IMR-90 (cell line): Measurements from ENCODE around the gene HOXD10. TPM values are rescaled to one million over a fixed set of nuclear protein-coding genes. Genes with fewer than 3 reads are reported as not detected.

ENCODE experiments used
- ATAC-seq: fragments of 200-7000 bp; cut with Tn5 transposase; 2 replicates; pipeline ENCODE4 v1.9.1; 2020; ENCODE audit warnings: low read depth, mild to moderate bottlenecking, moderate library complexity
- BruUV-seq: library from RNA; stranded (reverse); fragments of 400-500 nt; replicated peaks from 2 replicates; lab custom pipeline; 2021; lab: Mats Ljungman, UMichigan
- CTCF ChIA-PET: fragments of 300-600 bp; formaldehyde crosslinking; extraction: SDS; loops from one replicate; lab custom pipeline; 2021; ENCODE audit warnings: antibody characterized with exemption; lab: Yijun Ruan, JAX
- POLR2A ChIA-PET: fragments of 300-600 bp; sonication (Branson Sonifier 250); formaldehyde crosslinking; loops from one replicate; lab custom pipeline; 2022; ENCODE audit warnings: antibody characterized with exemption; ENCODE audit not compliant: unreplicated experiment; lab: Charles Lee
- DNase-seq: peaks from one replicate; pipeline ENCODE4 v3.0.0; 2013
- H2AFZ ChIP-seq: replicated peaks from 2 replicates; pipeline ENCODE3; 2013; ENCODE audit warnings: low read length, mild to moderate bottlenecking; ENCODE audit not compliant: poor library complexity
- H2AK5ac ChIP-seq: 2 replicates; pipeline ENCODE4 v1.6.1; 2013; ENCODE audit warnings: low read depth, low read length, inconsistent platforms
- H2AK9ac ChIP-seq: replicated peaks from 2 replicates; pipeline ENCODE3; 2013; ENCODE audit warnings: mild to moderate bottlenecking, low read depth, low read length, moderate library complexity; ENCODE audit not compliant: poor library complexity
- H2BK120ac ChIP-seq: 2 replicates; pipeline ENCODE4 v1.6.1; 2013; ENCODE audit warnings: low read depth, low read length, inconsistent platforms
- H2BK15ac ChIP-seq: 3 replicates; pipeline ENCODE4 v1.6.1; 2013; ENCODE audit warnings: low read depth, low read length, inconsistent platforms
- H2BK20ac ChIP-seq: 2 replicates; pipeline ENCODE4 v1.6.1; 2013; ENCODE audit warnings: low read depth, mild to moderate bottlenecking, inconsistent platforms, low read length, moderate library complexity
- H2BK5ac ChIP-seq: 2 replicates; pipeline ENCODE4 v1.6.1; 2013; ENCODE audit warnings: mild to moderate bottlenecking, low read depth, low read length, inconsistent platforms; ENCODE audit not compliant: poor library complexity, severe bottlenecking
- H3K14ac ChIP-seq: replicated peaks from 2 replicates; pipeline ENCODE4 v1.6.1; 2013; ENCODE audit warnings: low read depth, low read length, inconsistent platforms
- H3K18ac ChIP-seq: 2 replicates; pipeline ENCODE4 v1.6.1; 2013; ENCODE audit warnings: low read depth, low read length, control low read depth
- H3K23ac ChIP-seq: 2 replicates; pipeline ENCODE4 v1.6.1; 2013; ENCODE audit warnings: low read depth, low read length, inconsistent platforms
- H3K27ac ChIP-seq: 2 replicates; pipeline ENCODE4 v1.5.1; 2013; ENCODE audit warnings: mild to moderate bottlenecking, control low read depth, low read length; ENCODE audit not compliant: insufficient read depth
- H3K27me3 ChIP-seq: 2 replicates; pipeline ENCODE4 v1.6.1; 2013; ENCODE audit warnings: low read length; ENCODE audit not compliant: control insufficient read depth, insufficient read depth
- H3K36me3 ChIP-seq: 2 replicates; pipeline ENCODE4 v1.6.1; 2013; ENCODE audit warnings: low read length, mixed read lengths; ENCODE audit not compliant: control insufficient read depth, insufficient read depth
- H3K4ac ChIP-seq: 2 replicates; pipeline ENCODE4 v1.6.1; 2013; ENCODE audit warnings: low read depth, low read length, inconsistent platforms
- H3K4me1 ChIP-seq: 2 replicates; pipeline ENCODE4 v1.6.1; 2013; ENCODE audit warnings: low read length, mixed read lengths; ENCODE audit not compliant: control insufficient read depth, insufficient read depth
- H3K4me2 ChIP-seq: 2 replicates; pipeline ENCODE4 v1.6.1; 2013; ENCODE audit warnings: low read depth, mild to moderate bottlenecking, control low read depth, low read length, moderate library complexity
- H3K4me3 ChIP-seq: 2 replicates; pipeline ENCODE4 v1.5.1; 2013; ENCODE audit warnings: low read depth, mild to moderate bottlenecking, control low read depth, low read length, moderate library complexity; ENCODE audit not compliant: insufficient read depth
- H3K56ac ChIP-seq: 2 replicates; pipeline ENCODE4 v1.6.1; 2013; ENCODE audit warnings: low read length, inconsistent platforms; ENCODE audit not compliant: insufficient read depth; ENCODE audit errors: extremely low read depth
- H3K79me1 ChIP-seq, 2 experiments: 2 replicates each; pipeline ENCODE4 v1.6.1; 2013; ENCODE audit warnings: low read length in 2 of 2, inconsistent platforms in 1 of 2, low read depth in 1 of 2
- H3K9ac ChIP-seq: 2 replicates; pipeline ENCODE4 v1.6.1; 2013; ENCODE audit warnings: low read depth, low read length, control low read depth
- H3K9me1 ChIP-seq: 2 replicates; pipeline ENCODE4 v1.6.1; 2013; ENCODE audit warnings: low read length, inconsistent platforms; ENCODE audit not compliant: insufficient read depth
- H3K9me3 ChIP-seq: 2 replicates; pipeline ENCODE4 v1.6.1; 2013; ENCODE audit warnings: low read length; ENCODE audit not compliant: control insufficient read depth, insufficient read depth
- H4K20me1 ChIP-seq: 2 replicates; pipeline ENCODE4 v1.6.1; 2013; ENCODE audit warnings: low read length, inconsistent platforms; ENCODE audit not compliant: insufficient read depth
- H4K5ac ChIP-seq: 2 replicates; pipeline ENCODE4 v1.6.1; 2013; ENCODE audit warnings: mild to moderate bottlenecking, low read depth, low read length, control low read depth
- H4K8ac ChIP-seq, 2 experiments: 2 replicates each; pipeline ENCODE4 v1.6.1; 2013; ENCODE audit warnings: low read depth in 2 of 2, low read length in 2 of 2, control low read depth in 1 of 2, inconsistent platforms in 1 of 2
- H4K91ac ChIP-seq: 2 replicates; pipeline ENCODE4 v1.6.1; 2013; ENCODE audit warnings: low read depth, low read length, inconsistent platforms; ENCODE audit not compliant: insufficient read depth
- BHLHE40 ChIP-seq: fragments of 150-350 bp; IDR thresholded peaks from 2 replicates; pipeline ENCODE4 v1.6.1; 2016; ENCODE audit warnings: mild to moderate bottlenecking, low read depth, low read length
- CEBPB ChIP-seq: IDR thresholded peaks from 2 replicates; pipeline ENCODE4 v1.6.1; 2012; ENCODE audit warnings: low read depth, low read length, improper control_type of control experiment
- CHD1 ChIP-seq: IDR thresholded peaks from 2 replicates; pipeline ENCODE4 v1.6.1; 2012; ENCODE audit warnings: low read depth, low read length, improper control_type of control experiment
- CTCF ChIP-seq: conservative IDR thresholded peaks from 2 replicates; pipeline ENCODE4 v1.5.1; 2012; ENCODE audit warnings: mild to moderate bottlenecking, low read depth, low read length, improper control_type of control experiment
- ELK1 ChIP-seq: fragments of 150-350 bp; IDR thresholded peaks from 2 replicates; pipeline ENCODE4 v1.6.1; 2016; ENCODE audit warnings: low read depth, mild to moderate bottlenecking, low read length, moderate library complexity, borderline replicate concordance
- FOS ChIP-seq: fragments of 150-350 bp; IDR thresholded peaks from 2 replicates; pipeline ENCODE4 v1.6.1; 2016; ENCODE audit warnings: low read depth, low read length
- MAFK ChIP-seq: IDR thresholded peaks from 2 replicates; pipeline ENCODE4 v1.6.1; 2012; ENCODE audit warnings: low read depth, low read length, improper control_type of control experiment
- MAZ ChIP-seq: IDR thresholded peaks from 2 replicates; pipeline ENCODE4 v1.6.1; 2012; ENCODE audit warnings: low read depth, mild to moderate bottlenecking, low read length, improper control_type of control experiment, moderate library complexity, borderline replicate concordance
- MXI1 ChIP-seq: IDR thresholded peaks from 2 replicates; pipeline ENCODE4 v1.6.1; 2012; ENCODE audit warnings: low read depth, mild to moderate bottlenecking, low read length, moderate library complexity, borderline replicate concordance
- NFE2L2 ChIP-seq: fragments of 150-350 bp; IDR thresholded peaks from 2 replicates; pipeline ENCODE4 v1.6.1; 2016; ENCODE audit warnings: low read depth, mild to moderate bottlenecking, low read length
- POLR2A ChIP-seq: IDR thresholded peaks from 2 replicates; pipeline ENCODE4 v1.6.1; 2012; ENCODE audit warnings: mild to moderate bottlenecking, low read depth, low read length
- RAD21 ChIP-seq: IDR thresholded peaks from 2 replicates; pipeline ENCODE4 v1.6.1; 2012; ENCODE audit warnings: low read length, improper control_type of control experiment
- RCOR1 ChIP-seq: IDR thresholded peaks from 2 replicates; pipeline ENCODE4 v1.6.1; 2012; ENCODE audit warnings: mild to moderate bottlenecking, low read length, improper control_type of control experiment; ENCODE audit not compliant: insufficient replicate concordance
- RFX5 ChIP-seq: IDR thresholded peaks from 2 replicates; pipeline ENCODE4 v1.8.0; 2012; ENCODE audit warnings: low read depth, mild to moderate bottlenecking, low read length, moderate library complexity
- SMC3 ChIP-seq: fragments of 150-350 bp; IDR thresholded peaks from 2 replicates; pipeline ENCODE4 v1.6.1; 2016; ENCODE audit warnings: low read depth, mild to moderate bottlenecking, antibody characterized with exemption, low read length, moderate library complexity
- USF2 ChIP-seq: fragments of 150-350 bp; IDR thresholded peaks from 2 replicates; pipeline ENCODE4 v1.6.1; 2017; ENCODE audit warnings: mild to moderate bottlenecking, antibody characterized with exemption, low read length, low read depth
- WGBS, 2 experiments: methylation state at CpG; one replicate each; pipeline versions ENCODE4 v1.1.5 to v1.1.7; 2013; ENCODE audit warnings: missing lambda C conversion rate in 2 of 2; ENCODE audit not compliant: insufficient read length in 1 of 2; ENCODE audit errors: extremely low coverage in 2 of 2; 5-methylcytosine and 5-hydroxymethylcytosine counted together
- dilution Hi-C: fragments of 300-500 bp; cut with HindIII; formaldehyde crosslinking; loops from one replicate; pipeline ENCODE4 v1.14.3; 2018; ENCODE audit warnings: low sequenced_read_pairs; ENCODE audit not compliant: unreplicated experiment
- in situ Hi-C: fragments of 300-500 bp; cut with MboI; formaldehyde crosslinking; loops from 3 replicates; pipeline ENCODE4 v1.14.3; 2019; ENCODE audit warnings: low sequenced_read_pairs, inconsistent platforms, mixed read lengths
- intact Hi-C: fragments of 100-400 bp; cut with micrococcal nuclease; formaldehyde crosslinking; loops from 2 replicates; pipeline ENCODE4 v1.10.0; 2022
- polyA plus RNA-seq, 3 experiments: library from polyadenylated mRNA; depleted of rRNA; stranded (reverse); fragments of >200 nt; gene quantifications; 2 replicates each; pipeline ENCODE4 v1.2.3, GENCODE V29; 2012; ENCODE audit warnings: low replicate concordance in 1 of 3
- total RNA-seq: library from RNA; depleted of rRNA; stranded (reverse); fragments of >200 nt; gene quantifications from 2 replicates; pipeline ENCODE4 v1.2.3, GENCODE V29; 2012

HOXD10 gene
- total and polyA plus RNA-seq, 2 of the 4 experiments (the other 2 are of a cell fraction) = not detected

GRCh38 chr2:176114930-176115625 lies 1.5 kb upstream of the HOXD10 start:
- H3K4me2 ChIP-seq = no peak overlapping the region
- 0% methylated on average over 3 of the region's 16 CpGs; no CpG with 5 or more reads in 1 of the 2 experiments for WGBS, 2 experiments
- ChIA-PET CTCF (interaction anchor here (0.6 to 1.5 kb wide), 4 partner anchors 12 to 439 kb away, joined by 3 to 7 read pairs (median 4); no protein-coding TSS in a partner anchor), POLR2A (no interaction called here)
- no peak overlapping the region for H2AK5ac ChIP-seq
- no peak overlapping the region for H4K5ac ChIP-seq
- in situ Hi-C loops = no loop called here
- no peaks in the 10 kb centered on the region for H3K4me1 ChIP-seq
- H3K9me3 ChIP-seq = peaks cover 12% of the 10 kb centered on the region
- H2AK9ac ChIP-seq = no peak overlapping the region
- no peak overlapping the region for H2BK120ac ChIP-seq
- no peaks in the 10 kb centered on the region for H3K79me1 ChIP-seq
- DNase-seq = no peak
- BruUV-seq = no TSS peak
- H3K14ac ChIP-seq = no peak overlapping the region
- intact Hi-C loops = no loop called here
- no peak overlapping the region for H2BK15ac ChIP-seq
- no peak overlapping the region for H4K91ac ChIP-seq
- H2BK5ac ChIP-seq = no peak overlapping the region
- no peaks in the 10 kb centered on the region for H4K20me1 ChIP-seq
- H3K23ac ChIP-seq = no peak overlapping the region
- H3K18ac ChIP-seq = no peak overlapping the region
- H3K9ac ChIP-seq = no peak overlapping the region
- H2BK20ac ChIP-seq = no peak overlapping the region
- peaks cover 91% of the 10 kb centered on the region for H3K27me3 ChIP-seq
- no peak for ATAC-seq
- no peaks in the 10 kb centered on the region for H3K9me1 ChIP-seq
- H3K27ac ChIP-seq = no peak overlapping the region
- TF ChIP-seq CHD1 = no peak
- no peak for TF ChIP-seq MAZ
- TF ChIP-seq RCOR1 = no peak
- no peak for TF ChIP-seq BHLHE40
- TF ChIP-seq POLR2A = no peak
- TF ChIP-seq MXI1 = no peak
- TF ChIP-seq CTCF = no peak
- TF ChIP-seq CEBPB = no peak
- no peak for TF ChIP-seq RAD21
- no peak for TF ChIP-seq SMC3
- no peak for TF ChIP-seq NFE2L2
- no peak for TF ChIP-seq USF2
- TF ChIP-seq MAFK = no peak
- TF ChIP-seq FOS = no peak
- TF ChIP-seq RFX5 = no peak
- TF ChIP-seq ELK1 = no peak
- H3K4me3 ChIP-seq = no peak overlapping the region
- no peak overlapping the region for H3K4ac ChIP-seq
- no peak overlapping the region for H4K8ac ChIP-seq
- dilution Hi-C loops = no loop called here
- no peak overlapping the region for H3K56ac ChIP-seq
- H3K36me3 ChIP-seq = no peaks in the 10 kb centered on the region
- no peak overlapping the region for H2AFZ ChIP-seq
